ENCODE results near the gene SP100.
"Not testable (repeated sequence)": the region's sequence is repeated elsewhere in the genome, so short reads cannot be mapped to it uniquely, and the experiment has no call there.

Gene SP100

DNA sequence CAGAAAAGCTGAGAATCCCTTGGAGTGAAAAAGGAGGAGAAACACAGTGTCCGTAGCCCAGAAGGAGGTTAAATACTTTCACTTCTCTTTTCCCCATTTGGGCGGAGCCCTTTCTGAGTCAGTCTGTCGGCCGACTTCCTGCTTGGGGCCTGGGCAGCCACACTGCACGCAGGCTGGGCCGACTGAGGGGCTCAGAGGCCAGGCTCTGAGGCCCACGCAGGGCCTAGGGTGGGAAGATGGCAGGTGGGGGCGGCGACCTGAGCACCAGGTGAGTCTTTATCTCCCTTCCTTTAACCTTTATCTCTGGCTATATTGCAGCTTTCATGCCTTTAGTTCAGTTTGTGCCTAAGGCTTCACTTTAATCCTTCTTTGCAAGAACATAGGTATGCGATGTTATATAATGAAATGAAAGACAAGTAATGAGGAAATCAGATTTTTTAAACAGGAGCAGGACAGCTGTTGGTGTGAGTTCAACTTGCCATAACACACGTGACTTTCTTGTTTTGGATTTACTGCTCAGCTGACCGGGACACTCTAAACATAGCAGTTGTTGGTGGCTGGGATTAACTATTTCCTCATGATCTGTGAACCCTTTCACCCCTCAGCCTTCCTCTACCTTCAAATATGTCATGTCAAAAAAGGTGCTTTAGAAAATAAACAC is at the start of gene SP100:
TSS of gene SP100 (plus strand) at position 141 of the 661 bp plus-strand sequence. CDS start at position 237, 96 bp downstream.
- peak; percentile 77 for DNase-seq

DNA sequence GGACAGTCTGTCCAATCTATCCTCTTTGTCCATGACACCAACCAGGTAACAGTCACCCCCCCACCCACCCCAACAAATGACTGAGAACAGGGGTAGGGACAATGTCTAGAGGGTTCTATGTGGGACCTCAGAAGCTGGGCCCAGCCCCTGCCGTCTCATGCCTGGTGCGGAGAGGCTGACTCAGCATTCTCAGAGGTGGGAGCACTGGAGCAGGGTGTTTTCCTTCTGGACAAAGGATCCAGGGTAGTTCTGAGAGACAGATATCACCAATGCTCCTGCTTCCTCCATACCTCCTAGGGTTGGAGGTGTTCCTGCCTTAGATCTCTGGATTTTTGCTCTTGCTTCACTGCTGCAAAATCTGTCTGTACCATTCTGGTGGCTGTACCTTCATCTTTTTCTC is 33.9 kb upstream of the SP100 start:
- DNase-seq, result no peak

DNA sequence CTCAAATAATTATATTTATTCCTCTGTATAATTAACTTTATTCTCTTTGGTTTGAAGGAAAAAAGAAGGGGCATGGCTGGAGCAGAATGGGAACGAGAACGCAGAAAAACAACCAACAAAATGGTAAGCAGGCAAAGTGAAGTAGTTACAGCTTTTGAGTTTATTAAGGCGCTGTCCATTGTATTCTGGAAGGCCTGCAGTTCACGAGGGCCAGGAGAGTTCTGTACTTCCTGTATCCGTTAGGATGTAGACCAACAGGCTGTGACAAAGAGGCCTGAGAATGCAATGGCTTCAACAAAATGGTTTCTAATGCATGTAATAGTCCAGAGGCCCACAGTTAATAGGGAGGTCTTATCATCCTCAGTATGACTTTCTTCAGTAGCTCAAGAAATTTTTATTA is 32.5 kb upstream of the SP100 start:
- no peak for DNase-seq

DNA sequence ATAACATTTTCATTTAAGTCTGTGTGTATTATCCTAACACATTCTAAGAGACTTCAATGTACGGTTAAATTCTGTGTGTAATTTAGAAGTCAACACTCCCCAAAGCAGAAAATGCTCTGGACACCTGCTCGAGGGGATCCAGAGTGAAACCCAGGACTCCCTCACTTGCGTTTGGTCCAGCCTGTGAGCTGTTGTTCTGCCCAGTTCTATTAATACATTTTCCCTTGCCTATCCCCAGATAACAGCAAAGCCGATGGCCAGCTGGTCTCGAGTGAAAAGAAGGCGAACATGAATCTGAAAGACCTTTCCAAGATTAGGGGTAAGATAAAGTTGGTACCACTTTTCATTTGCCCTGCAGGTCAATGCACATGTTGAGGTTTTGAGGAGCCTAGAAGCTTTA is 31.0 kb upstream of the SP100 start:
- DNase-seq, result no peak

DNA sequence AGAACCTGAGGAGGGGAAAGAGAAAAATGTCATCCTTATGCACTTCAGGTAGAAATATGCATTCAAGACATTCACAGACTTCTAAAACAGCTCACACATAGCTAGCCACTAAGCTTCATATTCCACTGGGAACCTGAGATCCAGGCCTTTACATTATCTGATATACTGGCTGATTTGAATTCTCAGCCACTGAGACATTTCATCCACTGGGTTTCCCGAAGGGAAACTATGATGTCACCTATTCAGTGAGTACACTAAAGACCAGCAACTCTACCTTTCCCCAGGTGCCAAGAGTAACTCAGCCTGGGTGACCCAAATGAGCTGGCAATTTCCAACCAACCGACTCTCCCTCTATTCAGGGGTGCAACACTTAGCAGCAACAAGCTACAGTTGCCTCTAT is 21.7 kb upstream of the SP100 start:
- no peak for DNase-seq

DNA sequence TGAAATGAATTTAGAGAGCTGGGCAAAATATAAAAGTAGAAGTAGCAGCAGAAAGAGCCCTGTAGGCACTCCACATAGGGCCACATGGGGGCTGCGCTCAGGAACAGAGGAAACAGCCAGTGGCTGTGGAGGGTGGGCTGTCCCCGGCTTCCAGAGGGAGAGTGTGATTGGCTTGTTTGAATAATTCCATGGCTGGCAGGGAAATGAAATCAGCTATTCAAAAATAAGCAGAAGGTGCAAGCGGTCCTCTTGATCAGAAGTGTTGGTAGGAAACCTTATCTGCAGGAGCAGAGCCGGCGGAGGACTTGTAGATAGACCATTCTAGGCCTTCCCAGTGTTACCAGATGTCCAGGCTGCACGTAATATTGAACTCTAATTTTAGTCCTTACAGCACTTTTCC is 17.3 kb upstream of the SP100 start:
- not testable (repeated sequence) for DNase-seq

DNA sequence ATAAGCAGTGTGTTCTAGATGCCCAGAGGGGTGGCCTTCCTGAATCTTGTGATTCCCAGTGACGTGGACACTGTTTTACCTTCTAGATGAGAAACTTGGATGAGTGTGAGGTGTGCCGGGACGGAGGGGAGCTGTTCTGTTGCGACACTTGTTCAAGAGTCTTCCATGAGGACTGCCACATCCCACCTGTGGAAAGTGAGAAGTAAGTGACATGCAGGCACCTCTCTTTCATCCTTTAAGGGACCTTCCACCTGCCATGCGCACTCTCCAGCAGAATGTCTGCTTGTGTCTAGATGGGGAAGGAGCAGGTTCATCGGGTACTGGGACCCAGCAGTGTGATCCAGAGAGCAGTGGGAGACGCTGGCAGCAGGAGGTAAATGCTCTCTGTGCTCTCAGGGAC is 16.0 kb upstream of the SP100 start:
- no peak for DNase-seq

DNA sequence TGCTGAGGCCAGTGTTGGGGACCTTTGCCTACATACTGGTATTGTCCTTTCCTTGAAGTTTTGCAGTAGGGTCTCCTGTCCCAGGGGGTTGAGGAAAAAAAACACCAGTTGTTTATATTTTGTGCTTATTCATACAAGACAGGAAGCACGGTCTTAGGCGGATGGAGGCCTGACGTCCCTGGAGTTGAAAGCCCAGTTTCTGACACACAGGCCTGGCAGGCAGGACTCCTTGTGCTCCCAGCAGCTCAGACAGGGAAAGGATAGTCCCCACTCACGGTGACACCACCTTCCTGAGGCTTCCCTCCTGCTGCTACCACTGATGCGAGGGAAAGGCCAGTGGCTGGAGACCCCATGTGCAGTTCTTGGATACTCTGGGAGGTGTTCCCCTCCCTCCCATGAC is 15.5 kb upstream of the SP100 start:
- no peak for DNase-seq

DNA sequence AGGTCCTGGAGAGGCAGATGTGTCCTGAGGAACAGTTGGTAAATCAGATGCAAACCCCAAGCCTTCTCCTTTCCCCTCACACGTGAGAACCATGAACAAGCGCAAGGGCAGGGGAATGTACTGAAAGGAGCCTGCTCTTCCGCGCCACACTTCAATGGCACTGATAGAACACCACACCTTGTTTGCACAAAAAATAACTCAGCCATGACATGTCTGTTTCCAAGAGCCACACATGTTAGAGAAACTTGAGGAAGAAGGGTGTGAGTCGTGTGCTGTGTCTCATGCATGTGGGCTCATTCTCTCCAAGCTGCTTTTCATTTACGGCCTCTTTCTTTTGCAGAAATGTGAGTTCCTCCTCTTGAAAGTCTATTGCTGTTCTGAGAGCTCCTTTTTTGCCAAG is 15.0 kb upstream of the SP100 start:
- not testable (repeated sequence) for DNase-seq

DNA sequence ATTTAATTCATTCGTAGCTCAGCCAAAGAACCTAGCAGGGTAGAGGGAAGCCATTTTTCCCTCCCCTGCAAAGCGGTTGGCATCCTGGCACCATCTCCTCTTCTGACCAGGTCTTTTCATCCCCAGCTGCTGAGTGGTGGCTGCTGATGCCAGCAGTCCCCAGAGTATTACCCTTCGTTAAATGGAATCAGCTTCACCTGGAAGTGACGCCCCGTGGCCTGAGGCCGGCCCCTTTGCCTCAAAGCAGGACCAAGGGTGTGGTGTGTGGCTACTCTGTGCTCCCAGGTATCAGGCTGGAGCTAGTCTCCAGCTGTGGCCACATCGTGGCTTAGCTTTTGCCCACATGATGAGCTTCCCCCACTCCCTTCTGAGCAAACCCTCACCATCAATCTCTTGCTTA is 12.3 kb upstream of the SP100 start:
- no peak for DNase-seq

DNA sequence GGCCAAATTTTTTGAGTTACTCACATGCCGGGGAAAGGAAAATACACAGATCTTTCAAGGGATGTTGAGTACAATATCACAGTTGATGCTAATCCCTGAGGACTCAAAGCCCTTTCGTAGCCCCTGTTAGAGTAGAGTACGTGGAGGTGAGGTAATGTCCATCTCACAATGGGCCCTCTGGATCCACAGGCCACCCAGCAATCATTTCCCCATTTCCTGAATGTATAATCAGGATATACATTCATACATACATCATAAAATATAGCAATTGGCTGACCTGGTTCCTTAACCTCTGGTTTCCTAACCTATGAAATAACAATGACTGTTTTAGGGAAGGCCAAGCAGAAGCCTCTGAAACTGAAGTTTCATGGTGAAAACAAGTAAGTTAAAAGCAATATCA is 10.2 kb upstream of the SP100 start:
- DNase-seq, result no peak

DNA sequence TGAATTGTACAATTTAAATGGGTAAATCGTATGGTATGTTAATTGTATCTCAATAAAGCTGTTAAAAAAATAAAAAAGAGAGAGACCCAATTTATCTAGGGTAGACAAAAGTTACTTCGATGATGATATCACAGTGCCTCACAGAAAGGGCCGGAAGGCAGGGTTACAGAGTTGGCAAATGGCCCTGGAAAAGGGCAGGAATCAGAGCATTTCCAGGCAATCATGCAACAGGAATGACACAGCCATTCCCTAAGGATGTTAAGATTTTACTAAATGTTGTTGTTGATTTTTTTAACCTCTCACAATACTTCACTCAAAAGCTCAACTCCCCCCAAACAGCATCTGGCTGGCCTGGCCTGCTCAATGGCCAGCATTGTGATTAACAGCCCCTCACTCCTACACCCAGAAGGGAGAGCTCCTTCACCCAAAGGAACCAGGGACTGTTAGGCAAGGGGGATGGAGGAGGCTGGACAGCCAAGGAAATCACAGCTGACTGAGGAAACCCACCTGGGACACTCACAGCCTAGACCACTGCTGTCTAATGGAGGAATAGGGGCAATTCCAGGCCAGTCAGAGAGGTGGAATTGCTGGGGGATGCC is 7.7 kb upstream of the SP100 start:
- no peak for DNase-seq

DNA sequence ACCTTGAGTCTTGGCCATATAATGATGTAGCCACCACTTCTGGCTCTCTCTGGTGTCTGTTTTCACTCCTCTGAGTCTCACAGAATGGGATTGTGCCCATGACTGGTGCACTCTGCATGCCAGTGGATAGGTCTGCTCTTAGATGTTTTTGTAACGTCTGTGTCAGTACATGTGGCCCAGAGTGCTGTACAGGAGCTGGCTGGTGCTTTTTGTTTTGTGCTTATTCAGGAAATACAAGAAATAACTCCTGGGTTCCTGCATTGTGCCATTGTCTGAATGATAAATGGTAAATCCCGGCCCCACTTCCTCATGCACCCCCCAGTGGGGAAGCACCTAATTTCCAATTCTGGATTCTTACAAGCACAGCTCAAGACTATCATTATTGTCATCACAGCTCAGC is 6.7 kb upstream of the SP100 start:
- DNase-seq, result not testable (repeated sequence)

DNA sequence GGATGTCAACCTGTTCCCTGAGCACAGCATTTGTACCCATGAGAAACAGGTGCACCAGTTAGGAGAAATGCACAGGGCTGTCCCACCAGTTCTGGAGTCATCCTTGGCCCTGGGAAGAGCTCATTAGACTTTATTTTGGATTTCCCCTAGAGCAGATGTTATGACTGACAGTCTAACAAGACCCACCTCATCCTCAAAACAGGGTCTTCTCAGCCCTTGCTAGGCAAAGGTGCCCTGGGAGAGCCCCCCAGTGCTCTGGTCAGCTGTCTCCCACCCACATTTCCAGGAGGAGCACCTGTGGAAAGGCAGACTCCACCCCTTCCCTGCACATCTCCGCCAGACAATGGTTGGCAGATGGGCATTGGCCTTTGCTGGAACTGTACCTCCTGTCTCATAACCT is 5.7 kb upstream of the SP100 start:
- no peak for DNase-seq

DNA sequence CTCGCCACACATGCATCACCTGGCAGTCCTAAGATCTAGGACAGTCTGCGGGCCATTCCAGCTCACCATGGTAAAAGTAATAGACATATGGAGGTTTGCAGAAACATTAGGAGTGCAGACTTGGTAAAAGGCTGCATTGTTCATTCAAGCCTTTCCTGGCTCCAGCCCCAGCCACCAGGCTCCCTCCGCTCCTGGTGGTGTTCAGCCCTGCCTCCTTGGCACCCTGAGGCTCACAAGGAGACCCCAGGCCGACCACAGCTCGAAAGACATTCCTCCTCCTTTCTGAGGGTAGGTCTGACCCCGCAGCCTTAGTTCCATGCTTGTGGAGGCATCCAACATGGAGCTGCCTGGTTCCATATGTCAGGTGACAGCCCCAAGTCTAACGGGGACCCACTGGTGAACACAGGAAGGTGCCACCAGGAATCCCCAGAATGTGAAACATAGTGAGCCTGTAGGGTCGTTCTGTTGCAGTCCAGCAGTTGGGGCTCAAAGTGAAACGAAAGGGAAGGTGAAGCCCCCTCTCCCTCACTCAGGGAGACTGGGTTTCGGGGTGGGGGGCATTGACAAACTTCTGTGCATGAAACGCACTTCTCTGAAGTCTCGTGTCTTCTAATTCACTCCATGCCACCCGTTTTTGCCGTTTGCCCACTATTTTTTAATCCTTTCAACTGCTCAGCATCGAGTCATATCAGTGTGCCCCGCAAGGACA is 5.0 kb upstream of the SP100 start:
- DNase-seq, result no peak

DNA sequence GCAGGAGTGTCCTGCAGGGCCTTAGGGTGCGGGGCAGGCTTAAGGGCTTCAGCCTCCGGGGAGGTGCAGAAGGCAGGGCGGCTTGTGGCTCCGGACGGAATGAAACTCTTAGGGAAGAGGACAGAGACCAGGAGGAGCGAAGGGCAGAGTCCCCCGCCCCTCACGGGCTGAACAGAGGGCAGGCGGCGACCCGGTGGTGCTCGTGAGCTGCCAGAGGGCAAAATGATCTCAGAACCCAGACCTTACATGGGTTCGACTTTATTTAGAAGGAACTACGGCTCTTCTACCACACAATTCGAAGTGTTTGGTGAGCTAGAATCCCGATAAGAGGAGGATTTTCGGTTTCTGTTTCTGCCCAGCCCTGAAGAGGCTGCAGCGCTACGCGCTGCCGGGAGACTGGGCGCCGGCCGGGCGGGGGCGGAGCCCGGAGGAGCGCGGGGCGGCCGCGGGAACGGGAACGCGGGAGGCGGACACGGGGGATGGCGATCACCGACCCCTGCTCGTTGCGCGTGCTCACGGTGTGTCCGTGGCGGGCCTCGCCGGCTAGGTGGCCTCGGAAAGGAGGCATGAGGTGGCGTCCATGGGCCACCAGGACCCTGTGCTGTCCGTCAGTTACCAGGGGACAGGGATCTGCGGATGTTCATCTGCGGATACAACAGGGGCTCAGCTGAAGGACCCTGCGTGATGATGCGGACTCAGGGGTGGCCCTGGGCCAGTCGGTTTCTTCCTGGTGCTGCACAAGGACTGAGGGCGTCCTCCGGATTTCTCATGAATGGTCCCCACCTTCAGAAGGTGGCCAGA is 4.2 kb upstream of the SP100 start:
- peak; percentile 97 for DNase-seq

DNA sequence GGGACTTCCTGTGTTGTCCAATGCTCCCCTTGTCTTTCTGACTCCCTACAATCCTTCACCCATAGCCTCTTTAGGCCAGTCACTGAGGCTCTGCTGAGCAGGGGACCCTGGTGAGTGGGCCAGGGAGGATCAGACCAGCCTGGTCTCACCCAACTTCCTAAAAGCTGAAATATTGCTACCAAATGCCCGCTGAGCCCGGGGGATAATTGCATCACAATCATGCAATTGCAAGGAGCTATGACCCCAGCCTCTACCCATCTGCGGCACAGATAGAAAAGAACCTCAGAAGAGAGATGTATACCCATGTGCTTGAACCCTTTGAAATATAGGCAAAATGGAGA is 3.7 kb upstream of the SP100 start:
- no peak for DNase-seq

DNA sequence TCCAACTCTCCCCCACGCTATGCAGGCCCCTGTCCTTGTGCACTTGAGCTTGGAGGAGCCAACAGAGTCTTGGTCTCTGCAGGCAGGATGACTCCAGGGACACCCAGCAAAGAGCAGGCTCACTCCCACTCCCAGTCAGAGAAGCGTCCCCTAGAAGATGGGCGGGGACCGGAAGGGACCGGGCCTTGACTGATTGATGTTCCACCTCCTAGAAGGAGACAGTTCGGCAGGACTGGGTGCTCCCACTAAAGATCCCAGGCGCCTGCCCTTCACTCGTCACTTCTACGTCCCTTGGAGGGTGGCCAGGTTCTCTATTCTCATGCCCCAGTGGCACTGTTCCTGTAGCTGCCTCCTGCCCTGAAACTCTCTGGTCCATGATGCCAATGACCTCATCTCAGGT is 3.2 kb upstream of the SP100 start:
- no peak for DNase-seq

DNA sequence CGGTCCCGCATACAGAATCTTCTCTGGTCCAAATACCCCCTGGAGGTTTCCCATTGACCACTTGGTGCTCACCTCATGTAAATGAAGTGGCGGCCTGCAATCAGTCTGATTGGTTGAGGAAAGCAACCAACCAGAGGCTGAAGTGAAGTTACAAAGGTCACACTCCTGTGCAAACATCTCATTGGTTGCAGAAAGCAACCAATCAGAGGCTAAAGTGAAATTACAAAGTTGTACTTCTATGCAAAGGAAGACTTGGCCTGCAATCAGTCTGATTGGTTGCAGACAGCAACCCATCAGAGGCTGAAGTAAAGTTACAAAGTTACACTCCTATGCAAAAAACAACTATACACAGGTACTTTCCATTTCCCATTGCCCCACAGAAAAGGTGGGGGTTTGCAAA is 2.5 kb upstream of the SP100 start:
- DNase-seq, result no peak

DNA sequence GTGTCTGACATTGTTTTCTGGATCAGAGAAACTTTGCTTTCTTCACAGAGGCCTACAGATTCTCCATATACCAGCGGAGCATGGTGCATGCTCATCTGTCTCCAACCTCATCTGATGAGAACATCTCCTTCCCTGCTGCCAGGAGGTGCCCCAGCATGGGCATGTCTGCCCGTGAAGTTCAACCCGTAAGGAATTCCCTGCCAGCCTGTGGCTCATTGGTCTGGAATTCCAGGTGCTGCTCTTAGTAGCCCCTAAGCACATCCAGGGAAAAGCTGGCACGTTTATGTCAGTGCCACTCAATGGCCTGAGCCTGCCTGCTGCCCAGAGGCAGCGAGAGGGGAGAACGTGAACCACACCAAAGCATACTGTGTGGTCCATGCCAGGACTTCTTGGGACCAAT is 1.7 kb upstream of the SP100 start:
- no peak for DNase-seq

DNA sequence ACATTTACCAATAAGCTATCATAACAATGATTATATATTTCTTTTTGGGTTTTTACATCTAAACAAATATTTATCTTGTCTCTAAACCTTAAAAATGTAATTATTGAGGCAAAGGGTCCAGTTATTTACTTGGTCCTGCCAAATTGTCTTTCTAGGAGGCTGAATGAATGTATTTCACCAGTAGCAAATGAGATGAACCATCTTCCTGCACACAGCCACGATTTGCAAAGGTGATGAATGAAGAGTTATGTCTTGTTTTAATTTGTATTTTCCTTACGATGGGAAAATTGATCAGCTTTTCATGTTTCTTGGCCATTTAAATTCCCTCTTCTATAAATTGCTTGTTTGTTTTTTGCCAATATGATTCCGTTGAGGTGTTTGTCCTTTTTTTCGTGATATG is 1.4 kb downstream of the SP100 start:
- peak; percentile 43 for DNase-seq

DNA sequence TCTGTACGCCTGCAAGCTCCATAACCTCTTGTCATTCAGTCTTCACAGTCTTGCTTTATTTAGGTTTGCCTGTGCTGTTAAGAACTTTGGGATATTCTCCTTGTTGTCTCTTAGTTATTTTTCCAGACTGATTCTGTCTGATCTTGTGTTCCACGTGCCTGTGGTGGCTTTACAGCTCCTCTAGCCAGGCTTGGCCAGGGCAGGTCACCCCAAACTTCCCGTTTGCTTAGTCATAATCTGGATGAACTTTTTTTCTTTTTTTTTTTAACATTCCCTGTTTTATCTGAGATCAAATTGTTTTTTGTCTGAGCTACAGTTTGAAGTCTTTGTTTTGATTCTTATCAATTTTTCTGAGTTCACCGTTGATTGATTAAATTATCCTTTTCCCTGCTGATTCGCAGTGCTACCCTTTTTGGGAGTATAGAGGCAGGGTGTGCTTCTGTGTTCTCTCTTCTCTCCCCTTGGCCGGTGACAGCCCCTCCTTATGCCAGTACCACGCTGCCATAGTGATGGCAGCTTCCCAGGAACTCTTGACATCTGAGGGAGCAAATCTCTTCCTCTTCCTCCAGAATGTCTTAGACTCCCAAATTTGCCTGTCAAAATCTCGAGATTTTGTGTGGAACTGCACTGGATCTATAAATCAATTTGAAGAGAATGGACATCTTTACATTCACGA is 2.5 kb downstream of the SP100 start:
- DNase-seq, result no peak

DNA sequence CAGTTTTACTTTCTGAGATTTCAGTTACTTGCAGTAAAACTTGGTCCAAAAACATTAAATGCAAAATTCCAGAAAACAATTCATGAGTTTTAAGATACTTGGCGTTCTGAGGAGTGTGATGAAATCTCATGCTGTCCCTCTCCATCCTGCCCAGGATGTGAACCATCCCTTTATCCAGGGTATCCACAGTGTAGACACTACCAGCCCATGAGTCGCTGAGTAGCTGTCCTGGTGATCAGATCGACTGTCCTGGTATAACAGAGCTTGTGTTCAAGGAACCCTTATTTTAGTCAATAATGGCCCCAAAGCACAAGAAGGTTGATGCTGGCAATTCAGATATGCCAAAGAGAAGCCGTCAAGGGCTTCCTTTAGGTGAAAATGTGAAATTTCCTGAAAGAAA is 3.2 kb downstream of the SP100 start:
- DNase-seq, result no peak
